HG03571 (cell line): Measurements from ENCODE around the gene LIMD2.
"Not testable (repeated sequence)": the region's sequence is repeated elsewhere in the genome, so short reads cannot be mapped to it uniquely, and the experiment has no call there.

Experiments used
- ATAC-seq: cut with Tn5 transposase; IDR thresholded peaks from one replicate; pipeline ENCODE4 v1.9.1; 2021; ENCODE audit not compliant: unreplicated experiment

Gene LIMD2

DNA sequence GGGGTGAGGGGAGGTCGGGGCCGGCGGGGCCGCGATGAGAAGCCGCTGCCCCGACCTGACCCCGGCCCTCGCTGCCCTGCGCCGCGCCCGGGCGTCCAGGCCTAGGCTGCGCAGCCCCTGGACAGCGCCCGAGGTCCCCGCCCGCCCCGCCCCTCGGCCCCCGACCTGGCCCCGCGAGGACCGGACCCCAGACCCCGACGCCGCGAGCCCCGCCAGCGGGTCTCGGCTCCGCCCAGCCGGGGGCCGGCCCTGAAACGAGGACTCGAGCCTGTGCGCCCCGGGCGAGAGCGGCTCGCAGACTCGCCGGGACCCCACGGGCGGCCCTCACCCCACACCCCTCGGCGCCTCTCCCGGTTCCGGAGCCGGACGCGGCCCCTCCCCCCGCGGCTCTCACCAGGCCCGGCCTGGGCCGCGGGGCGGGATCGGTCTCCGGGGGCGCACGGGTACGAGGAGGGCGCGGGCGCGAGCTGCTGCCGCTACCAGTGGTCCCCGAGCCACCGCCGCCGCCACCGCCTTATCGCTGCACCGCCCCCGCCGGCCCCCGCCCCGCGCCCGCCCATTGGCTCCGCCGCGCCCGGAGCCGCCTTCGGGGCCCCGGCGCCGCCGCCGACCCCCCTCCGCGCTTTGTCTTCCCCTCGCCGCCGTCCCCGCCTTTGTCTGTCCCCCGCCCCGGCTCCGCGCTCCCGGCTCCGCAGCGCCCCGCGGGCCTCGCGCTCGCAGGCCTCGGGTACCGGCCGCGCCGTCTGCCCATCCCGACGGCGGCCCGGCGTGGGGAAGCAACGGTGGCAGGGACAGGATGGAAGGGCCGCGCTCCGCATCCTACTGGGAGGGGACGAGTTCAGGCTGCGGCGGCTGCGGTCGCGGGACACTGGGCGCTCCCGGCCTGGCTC, at the start of gene LIMD2:
TSS of gene LIMD2 (minus strand) at position 488 of the 890 bp plus-strand sequence. CDS start 827 bp downstream, outside the sequence.
- peak; percentile 11 for ATAC-seq

- peak; percentile 88 for ATAC-seq
Observed at GRCh38 chr17:63741408-63742173, 41.7 kb upstream of the LIMD2 start, which contains the start of gene STRADA. Gene STRADA, minus strand, starts transcription at chr17:63741799. Its CDS starts 13,430 bp downstream, at chr17:63728369.

DNA sequence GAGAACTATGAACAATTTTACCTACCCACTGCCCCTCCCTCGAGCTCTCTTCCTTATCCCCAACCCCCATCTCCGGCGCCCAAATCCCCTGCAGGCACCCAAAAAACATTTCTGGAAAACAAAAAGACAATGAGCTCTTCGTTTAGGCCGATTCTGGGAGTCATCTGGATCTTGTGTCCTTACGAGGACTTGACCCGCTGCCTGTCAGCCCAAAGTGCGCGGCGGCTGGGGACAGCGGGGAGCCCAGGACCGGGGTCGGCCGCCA, 41.1 kb upstream of the LIMD2 start:
- peak; percentile 17 for ATAC-seq

GRCh38 chr17:63740464-63741142, 40.7 kb upstream of the LIMD2 start:
- ATAC-seq = no peak

DNA sequence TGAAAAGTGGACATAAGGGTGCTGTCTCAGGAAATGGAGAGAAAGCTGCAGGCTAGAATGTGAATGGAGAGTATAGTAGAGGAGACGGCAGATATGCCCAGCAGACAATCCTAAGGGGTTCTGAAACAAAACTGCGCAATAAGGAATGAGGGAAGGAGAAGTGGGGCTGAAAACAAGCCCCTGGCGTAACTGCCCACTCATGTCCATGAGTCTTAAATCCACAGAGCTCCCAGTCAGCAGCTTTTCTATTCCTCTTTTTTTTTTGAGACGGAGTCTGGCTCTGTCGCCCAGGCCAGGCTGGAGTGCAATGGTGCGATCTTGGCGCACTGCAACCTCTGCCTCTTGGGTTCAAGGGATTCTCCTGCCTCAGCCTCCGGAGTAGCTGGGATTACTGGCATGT, 35.8 kb upstream of the LIMD2 start:
- no peak for ATAC-seq

DNA sequence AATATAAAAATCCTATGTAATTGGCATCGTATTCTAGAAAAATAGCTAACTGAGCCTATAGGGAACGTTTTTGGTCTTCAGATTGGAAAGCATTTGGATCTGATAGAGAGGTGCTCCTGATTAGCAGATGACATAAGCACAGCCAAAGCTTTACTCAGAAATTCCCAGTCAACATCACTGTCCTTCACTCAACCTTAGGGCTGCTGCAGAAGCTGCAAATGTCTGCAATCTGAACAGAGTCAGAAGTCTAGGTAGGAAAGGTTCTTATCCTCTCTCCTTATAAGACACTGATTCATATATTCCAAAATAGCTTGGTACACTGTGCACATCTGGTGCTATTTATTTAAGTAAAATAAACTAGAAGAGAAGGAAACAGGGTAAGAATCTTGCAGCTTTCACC, 22.5 kb upstream of the LIMD2 start:
- ATAC-seq = no peak

DNA sequence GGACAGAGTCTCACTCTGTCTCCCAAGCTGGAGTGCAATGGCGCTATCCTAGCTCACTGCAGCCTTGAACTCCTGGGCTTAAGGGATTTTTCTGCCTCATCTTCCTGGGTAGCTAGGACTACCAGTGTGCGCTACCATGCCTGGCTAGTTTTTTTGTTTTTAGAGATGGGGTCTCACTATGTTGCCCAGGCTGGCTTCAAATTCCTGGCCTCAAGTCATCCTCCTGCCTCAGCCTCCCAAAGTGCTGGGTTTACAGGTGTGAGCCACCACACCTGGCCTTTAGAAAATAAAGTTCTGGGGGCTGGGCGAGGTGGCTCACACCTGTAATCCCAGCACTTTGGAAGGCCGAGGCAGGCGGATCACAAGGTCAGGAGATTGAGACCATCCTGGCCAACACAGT, 20.3 kb upstream of the LIMD2 start:
- ATAC-seq = not testable (repeated sequence)

DNA sequence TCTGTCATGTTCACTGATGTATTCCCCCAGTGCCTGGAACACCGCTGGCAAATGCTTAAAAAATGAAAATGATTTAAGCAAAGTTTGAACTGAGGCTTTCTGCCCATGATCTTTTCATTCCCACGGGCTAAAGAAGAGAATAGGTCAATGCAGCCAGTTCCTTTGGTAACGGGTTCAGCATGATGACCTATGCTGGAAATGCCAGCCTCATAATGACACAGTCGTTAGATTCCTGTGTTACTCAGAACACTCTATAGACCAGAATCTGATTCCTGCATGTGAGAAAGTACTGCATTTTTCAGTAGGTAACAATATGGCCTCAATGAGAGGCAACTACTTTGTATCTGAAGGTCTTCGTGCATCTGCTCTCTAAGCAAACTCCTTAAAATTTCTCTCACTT, 19.1 kb upstream of the LIMD2 start:
- no peak for ATAC-seq

DNA sequence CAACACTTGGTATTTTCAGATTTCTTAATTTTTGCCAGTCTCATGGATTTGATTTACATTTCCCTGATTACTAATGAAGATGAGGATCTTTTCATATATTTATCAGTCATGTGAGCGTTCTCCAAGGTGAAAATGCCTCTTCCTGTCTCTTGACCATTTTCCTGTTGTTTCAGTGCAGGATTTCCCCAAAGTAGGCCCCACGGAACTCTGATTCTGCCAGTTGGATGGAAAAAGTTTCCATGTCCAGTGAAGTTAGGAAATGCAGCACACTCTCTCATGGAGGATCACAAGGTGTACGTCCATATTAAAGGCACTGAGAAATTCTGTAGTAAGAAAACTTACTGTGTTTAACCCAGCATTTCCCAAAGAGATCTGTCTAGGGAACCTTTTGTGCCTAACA, 16.5 kb upstream of the LIMD2 start:
- ATAC-seq = no peak

- ATAC-seq = no peak
Observed at GRCh38 chr17:63714550-63715277, 14.8 kb upstream of the LIMD2 start.

DNA sequence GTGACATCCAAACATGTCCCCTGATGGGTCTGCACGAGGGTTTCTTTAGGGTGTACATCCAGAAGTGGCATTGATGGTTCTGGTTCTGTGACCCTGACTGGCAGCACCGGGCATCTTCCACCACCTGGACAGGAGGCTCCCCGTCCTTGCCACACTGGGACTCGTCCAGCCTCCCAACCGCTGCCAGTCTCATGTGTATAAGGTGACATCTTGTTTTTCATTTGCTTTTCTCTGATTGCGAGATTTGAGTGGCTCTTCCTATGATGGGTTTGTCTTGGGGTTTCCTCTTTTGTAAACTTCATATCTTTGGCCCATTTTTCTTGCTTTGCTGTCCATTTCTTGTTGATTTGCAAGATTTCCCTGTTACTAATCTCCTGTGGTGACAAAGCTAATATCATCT, 9.2 kb upstream of the LIMD2 start:
- no peak for ATAC-seq

- no peak for ATAC-seq
Observed at GRCh38 chr17:63707151-63707550, 7.2 kb upstream of the LIMD2 start.

- ATAC-seq = no peak
Observed at GRCh38 chr17:63706336-63707082, 6.6 kb upstream of the LIMD2 start.

DNA sequence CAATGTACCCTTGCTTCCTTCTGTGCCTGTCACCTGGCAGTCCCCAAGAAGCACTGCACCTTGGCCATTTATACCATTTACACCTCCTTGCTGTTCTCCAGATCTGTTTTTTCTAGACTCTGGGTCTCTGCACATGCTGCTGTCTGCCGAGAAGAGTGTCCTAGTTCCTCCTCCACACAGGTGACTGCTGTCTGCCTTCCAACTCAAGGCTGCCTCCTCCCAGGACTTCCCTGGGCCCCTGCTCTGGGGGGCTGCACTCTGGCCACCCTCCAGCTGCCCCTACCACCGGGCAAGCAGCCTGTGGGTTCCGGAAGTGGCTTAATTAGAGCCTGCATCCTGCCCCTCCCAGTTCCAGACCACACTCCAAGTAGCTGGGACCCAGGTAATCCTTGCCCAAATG, 5.7 kb upstream of the LIMD2 start:
- no peak for ATAC-seq

DNA sequence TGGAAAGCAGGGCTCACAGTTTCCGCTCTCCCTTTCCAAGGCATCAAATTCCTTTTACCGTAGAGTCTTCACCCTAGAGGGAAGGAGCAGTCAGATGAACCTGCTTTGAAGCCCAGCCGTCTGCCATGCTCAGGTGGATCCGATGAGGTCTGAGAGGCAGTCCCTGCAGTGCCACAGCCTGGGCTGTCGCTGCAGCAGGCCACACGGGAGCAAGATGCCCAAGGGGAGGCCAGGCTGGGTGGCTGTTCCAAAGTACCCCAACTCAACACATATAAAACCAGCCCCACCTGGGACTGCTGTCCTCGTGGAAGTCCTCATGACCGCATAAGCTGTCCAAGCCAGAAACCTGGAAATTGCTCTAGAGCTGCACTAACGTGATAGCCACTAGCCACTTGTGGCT, 4.9 kb upstream of the LIMD2 start:
- ATAC-seq = no peak

GRCh38 chr17:63704259-63704576, 4.3 kb upstream of the LIMD2 start:
- no peak for ATAC-seq

DNA sequence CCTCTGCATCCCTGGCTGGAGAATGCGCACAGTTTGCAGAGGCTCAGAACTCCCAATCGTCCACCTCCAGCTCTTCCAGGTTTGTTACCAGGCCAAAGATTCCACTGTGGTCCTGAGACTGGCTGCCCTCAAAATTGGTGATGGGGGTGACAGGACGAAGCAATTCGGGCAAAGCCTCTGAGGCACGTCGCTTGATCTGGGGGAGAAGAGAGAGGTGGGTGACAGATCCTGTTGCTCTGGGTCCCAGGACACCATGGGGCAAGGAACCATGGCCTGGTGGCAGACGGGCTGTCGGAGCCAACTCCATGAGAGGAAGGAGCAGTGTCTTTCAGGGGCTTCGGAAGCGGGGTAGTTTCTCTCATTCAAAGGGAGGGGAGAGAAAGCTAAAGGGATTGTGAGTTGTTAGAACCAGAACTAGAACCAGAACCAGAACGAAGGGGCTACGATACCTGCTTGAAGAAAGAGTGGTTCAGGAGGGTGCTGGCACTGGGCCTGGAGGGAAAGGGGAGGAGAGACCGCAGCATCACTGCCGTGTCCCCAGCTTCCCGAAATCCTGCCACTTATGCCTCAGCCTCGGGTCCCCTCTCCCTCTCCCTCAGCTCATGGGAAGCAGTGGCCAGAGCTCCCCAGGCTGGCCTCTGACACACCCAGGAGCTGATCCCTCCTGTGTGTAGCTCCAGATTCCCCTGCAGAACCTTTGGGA, 3.8 kb upstream of the LIMD2 start:
- no peak for ATAC-seq

- no peak for ATAC-seq
Observed at GRCh38 chr17:63703029-63703428, 3.1 kb upstream of the LIMD2 start.

GRCh38 chr17:63702721-63703015, 2.7 kb upstream of the LIMD2 start:
- ATAC-seq = no peak
